ENCODE measurements around the gene ABI3. TPM values are rescaled to one million over a fixed set of nuclear protein-coding genes. Genes with fewer than 3 reads are reported as not detected.

The ABI3 gene
- total RNA-seq, 2 experiments from 2014 or later: 27.8 to 31.1 TPM

DNA sequence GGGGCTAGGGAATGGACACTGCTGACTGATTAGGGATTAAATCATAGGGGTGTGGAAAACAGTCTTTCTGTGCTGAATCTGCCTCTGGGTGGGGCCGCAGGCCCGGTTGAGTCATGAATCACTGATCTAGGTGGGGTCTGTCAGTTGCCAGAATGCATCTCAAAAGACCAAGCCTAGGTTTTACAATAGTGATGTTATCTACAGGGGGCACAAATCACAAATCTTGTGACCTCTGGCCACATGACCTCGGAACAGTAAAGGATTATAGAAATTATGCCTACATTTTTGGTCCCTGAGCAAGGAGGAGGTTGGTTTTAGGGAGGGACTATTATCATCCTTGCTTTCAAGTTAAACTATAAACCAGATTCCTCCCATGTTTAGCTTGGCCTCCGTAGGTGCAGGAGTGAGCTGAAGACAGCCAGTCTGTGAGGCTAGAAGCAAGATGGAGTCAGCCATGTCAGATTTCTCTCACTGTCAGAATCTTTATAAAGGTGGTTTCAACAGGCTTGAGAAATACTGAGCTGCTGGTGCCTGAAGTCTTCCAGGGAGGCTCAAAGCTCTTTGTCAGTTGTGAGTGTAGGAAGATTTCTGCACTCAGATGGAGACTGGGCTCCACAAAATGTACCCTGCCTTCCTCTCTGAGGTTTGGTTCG, 13.0 kb upstream of the ABI3 start:
- Mint-ChIP-seq H3K4me3 (no peak overlapping the region), H3K4me1 (peaks cover 26% of the 10 kb centered on the region), H3K27me3 (no peaks in the 10 kb centered on the region), H3K36me3 (ENCODE audit: low read depth) (peaks cover 8% of the 10 kb centered on the region), H3K27ac (no peak overlapping the region), H3K9me3 (ENCODE audit: low read depth) (no peaks in the 10 kb centered on the region)
- CTCF ChIA-PET: interaction anchor here (0.8 to 1.9 kb wide), 7 partner anchors 12 to 182 kb away, joined by 3 to 11 read pairs (median 4); no protein-coding TSS in a partner anchor
- intact Hi-C loops (cut with DNase I, micrococcal nuclease): loop anchor here in 1 of 2 experiments (10.0 kb wide), 1 partner anchor 547 kb away; no protein-coding TSS in a partner anchor
- POLR2A ChIA-PET: interaction anchor here (0.6 kb wide), 1 partner anchor 231 kb away, joined by 3 read pairs; no protein-coding TSS in a partner anchor
- ATAC-seq (no peak), DNase-seq (no peak)

DNA sequence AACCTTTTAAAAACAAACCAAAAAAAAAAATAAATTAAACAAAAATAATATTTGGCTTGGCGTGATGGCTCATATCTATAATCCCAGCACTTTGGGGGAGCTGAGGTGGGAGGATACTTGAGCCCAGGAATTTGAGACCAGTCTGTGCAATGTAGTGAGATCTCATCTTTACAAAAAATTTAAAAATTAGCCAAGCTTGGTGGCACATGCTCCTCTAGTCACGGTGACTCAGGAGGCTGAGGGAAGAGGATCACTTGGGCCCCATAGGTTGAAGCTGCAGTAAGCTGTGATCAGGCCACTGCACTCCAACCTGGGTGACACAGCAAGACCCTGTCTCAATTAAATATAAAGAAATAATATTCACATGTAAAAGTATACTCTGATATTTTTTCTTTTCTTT, 12.3 kb upstream of the ABI3 start:
- Mint-ChIP-seq H3K27me3 (no peaks in the 10 kb centered on the region), H3K4me3 (no peak overlapping the region), H3K36me3 (ENCODE audit: low read depth) (peaks cover 8% of the 10 kb centered on the region), H3K4me1 (peaks cover 23% of the 10 kb centered on the region), H3K9me3 (ENCODE audit: low read depth) (no peaks in the 10 kb centered on the region), H3K27ac (no peak overlapping the region)
- intact Hi-C loops (cut with DNase I, micrococcal nuclease): loop anchor here in 1 of 2 experiments (10.0 kb wide), 1 partner anchor 547 kb away; no protein-coding TSS in a partner anchor
- ATAC-seq (no peak), DNase-seq (no peak)
- CTCF ChIA-PET: interaction anchor here (0.9 to 1.9 kb wide), 7 partner anchors 12 to 183 kb away, joined by 3 to 11 read pairs (median 4); no protein-coding TSS in a partner anchor
- POLR2A ChIA-PET: interaction anchor here (0.7 kb wide), 1 partner anchor 12 kb away, joined by 4 read pairs; the partner anchor contains the start of genes ABI3 and GNGT2

GRCh38 chr17:49200423-49201083, 10.0 kb upstream of the ABI3 start:
- ChIA-PET POLR2A (no interaction called here), CTCF (interaction anchor here (0.7 to 1.7 kb wide), 8 partner anchors 9 to 969 kb away, joined by 3 to 5 read pairs (median 4); no protein-coding TSS in a partner anchor)
- no peak overlapping the region for H3K4me3 Mint-ChIP-seq
- no peak overlapping the region for H3K27ac Mint-ChIP-seq
- H3K9me3 Mint-ChIP-seq (ENCODE audit: low read depth): no peaks in the 10 kb centered on the region
- no peaks in the 10 kb centered on the region for H3K27me3 Mint-ChIP-seq
- peaks cover 5% of the 10 kb centered on the region for H3K4me1 Mint-ChIP-seq
- H3K36me3 Mint-ChIP-seq (ENCODE audit: low read depth): peaks cover 8% of the 10 kb centered on the region
- DNase-seq (no peak), ATAC-seq (no peak)
- intact Hi-C loops (cut with DNase I, micrococcal nuclease): no loop called here

DNA sequence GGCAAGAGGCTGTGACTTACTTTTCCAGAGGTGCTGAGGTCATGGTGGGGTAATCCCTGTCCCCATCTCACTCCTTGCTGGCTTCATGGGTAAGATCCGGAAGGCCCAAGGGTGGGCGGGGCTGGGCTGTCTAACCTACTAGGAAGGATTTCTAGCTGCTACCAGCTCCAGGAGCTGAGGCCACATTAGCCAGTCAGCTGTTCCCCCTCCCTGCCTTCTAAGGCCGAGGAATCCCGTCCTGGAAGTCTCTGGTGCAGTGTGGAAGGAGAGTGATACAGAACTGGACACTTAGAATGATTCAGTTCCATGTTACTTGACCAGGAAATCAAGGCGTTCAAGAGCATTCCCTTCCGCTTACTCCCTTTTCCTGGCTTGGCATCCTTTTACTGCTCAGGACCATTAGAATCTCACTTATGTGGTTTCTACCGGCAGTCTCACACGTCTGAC, 9.0 kb upstream of the ABI3 start:
- H3K36me3 Mint-ChIP-seq (ENCODE audit: low read depth): peaks cover 17% of the 10 kb centered on the region
- CTCF ChIA-PET: interaction anchor here (0.9 to 1.7 kb wide), 3 partner anchors 21 to 26 kb away, joined by 3 to 4 read pairs (median 4); no protein-coding TSS in a partner anchor
- H3K4me1 Mint-ChIP-seq: no peaks in the 10 kb centered on the region
- DNase-seq (no peak), ATAC-seq (no peak)
- intact Hi-C loops (cut with DNase I, micrococcal nuclease): no loop called here
- no peak overlapping the region for H3K27ac Mint-ChIP-seq
- no peaks in the 10 kb centered on the region for H3K9me3 Mint-ChIP-seq (ENCODE audit: low read depth)
- no peaks in the 10 kb centered on the region for H3K27me3 Mint-ChIP-seq
- no peak overlapping the region for H3K4me3 Mint-ChIP-seq
- POLR2A ChIA-PET: no interaction called here

GRCh38 chr17:49203796-49204195, 6.7 kb upstream of the ABI3 start:
- H3K4me1 Mint-ChIP-seq: peaks cover 7% of the 10 kb centered on the region
- intact Hi-C loops (cut with DNase I, micrococcal nuclease): no loop called here
- H3K36me3 Mint-ChIP-seq (ENCODE audit: low read depth): peaks cover 23% of the 10 kb centered on the region
- ChIA-PET POLR2A (no interaction called here), CTCF (interaction anchor here (0.7 kb wide), 1 partner anchor 11 kb away, joined by 4 read pairs; no protein-coding TSS in a partner anchor)
- no peak overlapping the region for H3K4me3 Mint-ChIP-seq
- ATAC-seq (no peak), DNase-seq (no peak)
- H3K9me3 Mint-ChIP-seq (ENCODE audit: low read depth): no peaks in the 10 kb centered on the region
- H3K27me3 Mint-ChIP-seq: no peaks in the 10 kb centered on the region
- H3K27ac Mint-ChIP-seq: no peak overlapping the region

DNA sequence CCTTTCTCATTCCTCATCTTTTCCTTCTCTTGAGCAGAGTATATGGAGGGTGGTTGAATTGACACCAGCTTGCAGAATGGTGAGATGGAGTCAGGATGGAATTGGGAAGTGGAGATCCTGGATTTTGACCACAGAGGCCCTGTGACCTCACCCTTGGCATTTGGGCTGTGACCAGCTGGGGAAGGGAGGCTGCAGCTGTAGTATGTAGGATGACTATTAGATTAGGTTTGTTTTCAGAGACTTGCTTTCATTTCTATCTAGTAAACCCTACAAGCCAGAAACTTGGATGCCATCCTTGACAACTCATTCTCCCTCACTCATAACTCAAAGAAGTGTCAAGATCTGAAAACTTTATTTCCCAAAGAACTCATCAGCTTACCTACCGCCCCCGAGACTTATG, 6.0 kb upstream of the ABI3 start:
- Mint-ChIP-seq H3K4me1 (peaks cover 14% of the 10 kb centered on the region), H3K36me3 (ENCODE audit: low read depth) (peaks cover 23% of the 10 kb centered on the region), H3K27me3 (no peaks in the 10 kb centered on the region), H3K27ac (no peak overlapping the region), H3K4me3 (no peak overlapping the region), H3K9me3 (ENCODE audit: low read depth) (no peaks in the 10 kb centered on the region)
- no peak for DNase-seq
- intact Hi-C loops (cut with DNase I, micrococcal nuclease): no loop called here
- ChIA-PET CTCF (interaction anchor here (0.7 to 0.9 kb wide), 2 partner anchors 8 to 12 kb away, joined by 3 to 4 read pairs; no protein-coding TSS in a partner anchor), POLR2A (interaction anchor here (1.2 kb wide), 1 partner anchor 10 kb away, joined by 3 read pairs; no protein-coding TSS in a partner anchor)
- ATAC-seq: no peak

DNA sequence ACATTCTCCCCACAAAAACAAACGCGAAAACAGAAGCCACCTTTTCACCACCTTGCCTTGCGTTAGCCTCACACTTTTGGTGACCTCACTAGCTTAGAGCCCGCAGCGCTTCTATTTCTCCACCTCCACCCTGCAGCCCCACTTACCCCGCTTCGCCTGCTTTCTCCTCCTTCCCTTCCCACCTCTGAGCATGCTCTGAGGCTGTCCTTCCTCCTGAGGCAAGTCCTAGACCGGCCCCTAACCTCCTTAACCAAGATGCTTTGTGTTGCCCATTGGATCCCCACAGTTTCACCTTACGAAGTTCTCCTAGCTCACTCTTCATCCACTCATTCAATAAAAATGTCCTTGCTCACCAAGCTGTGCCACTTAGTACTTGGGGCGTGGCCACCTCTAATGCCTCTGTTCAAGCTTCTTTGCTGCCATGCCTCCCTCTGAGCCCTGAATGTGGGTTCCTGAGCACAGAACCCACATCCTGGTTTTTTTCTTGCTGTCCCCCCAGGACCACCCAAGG, 1.4 kb upstream of the ABI3 start:
- Mint-ChIP-seq H3K36me3 (ENCODE audit: low read depth) (peaks cover 19% of the 10 kb centered on the region), H3K27me3 (no peaks in the 10 kb centered on the region), H3K9me3 (ENCODE audit: low read depth) (no peaks in the 10 kb centered on the region), H3K4me1 (peaks cover 50% of the 10 kb centered on the region), H3K4me3 (peak overlapping the region; percentile 86), H3K27ac (peak overlapping the region; percentile 97)
- ATAC-seq (peak; percentile 27), DNase-seq (no peak)
- ChIA-PET CTCF (interaction anchor here (0.6 to 4.7 kb wide), 8 partner anchors 9 to 29 kb away, joined by 3 to 61 read pairs (median 5); no protein-coding TSS in a partner anchor), POLR2A (interaction anchor here (1.2 kb wide), 1 partner anchor 13 kb away, joined by 4 read pairs; no protein-coding TSS in a partner anchor)
- intact Hi-C loops (cut with DNase I, micrococcal nuclease): no loop called here

DNA sequence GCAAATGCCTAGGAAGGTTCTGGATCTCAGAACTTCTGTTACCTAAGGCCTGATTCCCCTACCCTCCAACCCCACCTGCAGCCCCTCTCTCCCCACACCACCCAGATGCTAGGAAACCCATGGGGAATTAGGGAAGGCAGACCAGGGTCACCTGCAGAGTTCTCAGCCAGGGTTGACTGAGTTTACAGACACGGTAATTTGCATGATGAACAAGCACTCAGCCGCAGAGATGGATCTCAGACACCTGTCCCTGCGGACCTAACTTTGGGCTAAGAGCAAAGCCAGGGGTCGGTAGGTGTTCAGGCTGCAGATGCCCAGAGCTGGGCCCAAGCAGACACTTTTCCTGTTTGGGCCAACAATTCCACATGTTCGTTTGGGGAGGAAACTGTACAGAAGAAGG, 2.9 kb downstream of the ABI3 start:
- Mint-ChIP-seq H3K4me3 (no peak overlapping the region), H3K36me3 (ENCODE audit: low read depth) (peaks cover 32% of the 10 kb centered on the region), H3K9me3 (ENCODE audit: low read depth) (no peaks in the 10 kb centered on the region), H3K27ac (no peak overlapping the region), H3K27me3 (no peaks in the 10 kb centered on the region), H3K4me1 (peaks cover 82% of the 10 kb centered on the region)
- intact Hi-C loops (cut with DNase I, micrococcal nuclease): no loop called here
- CTCF ChIA-PET: interaction anchor here (2.2 to 4.7 kb wide), 3 partner anchors 9 to 21 kb away, joined by 12 to 61 read pairs (median 13); no protein-coding TSS in a partner anchor
- no peak for DNase-seq
- ATAC-seq: no peak
- POLR2A ChIA-PET: no interaction called here

DNA sequence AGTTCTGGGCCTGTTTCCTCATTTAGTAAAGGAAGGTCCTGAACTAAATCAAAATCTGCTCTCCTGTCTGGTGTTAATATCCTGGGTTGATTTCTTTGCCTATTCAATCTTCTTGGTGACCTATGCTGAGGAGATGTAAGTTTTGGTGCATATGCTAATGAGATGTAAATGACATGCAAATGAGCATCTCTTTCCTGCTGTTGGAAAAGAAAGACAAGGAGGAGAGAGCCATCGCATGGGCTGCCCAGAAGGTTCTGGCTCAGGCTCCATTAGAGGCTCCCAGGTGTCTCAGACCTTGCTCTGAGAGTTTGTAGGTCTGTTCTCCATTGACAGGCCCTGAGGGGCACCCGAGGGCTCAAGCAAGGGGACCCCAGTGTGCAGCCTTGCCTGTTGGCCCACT, 3.3 kb downstream of the ABI3 start:
- DNase-seq (no peak), ATAC-seq (no peak)
- Mint-ChIP-seq H3K9me3 (ENCODE audit: low read depth) (no peaks in the 10 kb centered on the region), H3K27me3 (no peaks in the 10 kb centered on the region), H3K27ac (peak overlapping the region; percentile 10), H3K36me3 (ENCODE audit: low read depth) (peaks cover 34% of the 10 kb centered on the region), H3K4me1 (peaks cover 83% of the 10 kb centered on the region), H3K4me3 (no peak overlapping the region)
- ChIA-PET CTCF (interaction anchor here (0.8 to 2.5 kb wide), 3 partner anchors 13 to 22 kb away, joined by 3 to 20 read pairs (median 4); no protein-coding TSS in a partner anchor), POLR2A (no interaction called here)
- intact Hi-C loops (cut with DNase I, micrococcal nuclease): no loop called here

DNA sequence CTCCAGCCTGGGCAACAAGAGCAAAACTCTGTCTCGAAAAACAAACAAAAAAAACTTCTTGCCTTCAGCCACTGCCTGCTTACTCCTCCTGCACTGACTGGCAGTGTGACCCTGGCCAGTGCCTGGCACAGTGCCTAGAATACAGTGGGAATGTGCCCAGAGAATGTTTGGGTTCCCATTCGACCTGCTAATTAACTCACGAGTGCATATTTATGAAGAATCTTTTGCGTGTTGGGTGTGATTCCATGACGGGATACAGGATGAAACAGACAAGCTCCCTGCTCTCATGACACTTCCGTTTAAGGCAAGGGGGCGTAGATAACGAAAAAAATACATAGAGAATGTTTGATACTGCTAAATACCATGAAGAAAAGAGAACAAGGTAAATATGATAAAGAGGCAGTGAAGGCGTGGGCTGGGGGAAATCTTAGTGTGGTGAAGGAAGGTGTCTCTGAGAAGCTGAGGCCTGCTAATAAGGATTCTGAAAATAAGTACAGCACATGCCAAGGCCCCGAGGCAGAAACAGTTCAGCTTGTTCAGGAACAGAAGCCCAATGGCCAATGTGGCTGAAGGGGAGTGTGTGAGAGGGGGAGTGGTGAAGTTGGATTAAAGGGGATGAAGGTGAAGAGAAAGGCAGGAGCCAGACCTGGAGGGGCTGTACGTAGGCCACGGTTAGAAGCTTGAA, 4.3 kb downstream of the ABI3 start:
- POLR2A ChIA-PET: interaction anchor here (1.2 to 1.4 kb wide), 2 partner anchors 10 to 22 kb away, joined by 3 read pairs; no protein-coding TSS in a partner anchor
- H3K36me3 Mint-ChIP-seq (ENCODE audit: low read depth): peaks cover 43% of the 10 kb centered on the region
- intact Hi-C loops (cut with DNase I, micrococcal nuclease): no loop called here
- H3K9me3 Mint-ChIP-seq (ENCODE audit: low read depth): no peaks in the 10 kb centered on the region
- peak overlapping the region; percentile 46 for H3K4me3 Mint-ChIP-seq
- ATAC-seq (no peak), DNase-seq (peak; percentile 51)
- H3K27me3 Mint-ChIP-seq: no peaks in the 10 kb centered on the region
- CTCF ChIA-PET: interaction anchor here (0.7 to 2.5 kb wide), 7 partner anchors 9 to 100 kb away, joined by 3 to 20 read pairs (median 4); no protein-coding TSS in a partner anchor
- H3K27ac Mint-ChIP-seq: peak overlapping the region; percentile 86
- peaks cover 83% of the 10 kb centered on the region for H3K4me1 Mint-ChIP-seq

Data from activated CD4-positive, alpha-beta T cell treated with anti-CD3 and anti-CD28 coated beads for 36 hours (primary cell).